Measurements from ENCODE around the gene RPL32. TPM values are rescaled to one million over a fixed set of nuclear protein-coding genes. Genes with fewer than 3 reads are reported as not detected.
"Not testable (repeated sequence)": the region's sequence is repeated elsewhere in the genome, so short reads cannot be mapped to it uniquely, and the experiment has no call there.

Gene RPL32
- total RNA-seq, 1 experiment from 2014 or later, result 1,853 TPM

- TF ChIP-seq FOSL1 (IDR thresholded peaks at IDR 0.05; ENCODE audit: low read depth) (no peak), YY1 (IDR thresholded peaks at IDR 0.05; ENCODE audit: extremely low read depth, insufficient replicate concordance, low read depth, low read length) (no peak), POLR2AphosphoS5 (IDR thresholded peaks at IDR 0.05; ENCODE audit: low read depth, low read length) (no peak), CBX3 (IDR thresholded peaks at IDR 0.05; ENCODE audit: low read depth) (no peak), ZBTB33 (IDR thresholded peaks at IDR 0.05; ENCODE audit: extremely low read depth, insufficient replicate concordance, low read length) (no peak), CEBPB (IDR thresholded peaks at IDR 0.05; ENCODE audit: low read depth) (no peak), ATF3 (IDR thresholded peaks at IDR 0.05) (no peak)
Measured at GRCh38 chr3:12854565-12854964, 13.2 kb upstream of the RPL32 start (continued).

- ATAC-seq; H2AFZ ChIP-seq (ENCODE audit: low read depth, low read length, poor library complexity, severe bottlenecking); H3K79me2 ChIP-seq (ENCODE audit: insufficient read depth, low read length); H3K27me3 ChIP-seq (ENCODE audit: insufficient read depth, low read length); H3K4me1 ChIP-seq (ENCODE audit: control insufficient read depth in 1 of 2, insufficient read depth in 2 of 2, low read length in 2 of 2); intact Hi-C loops (cut with micrococcal nuclease); DNase-seq (ENCODE audit: low read depth, low spot score); H4K20me1 ChIP-seq (ENCODE audit: insufficient read depth); RAD21 ChIA-PET (ENCODE audit: low non-redundant PET in 1 of 2, low total read pairs in 2 of 2, uncharacterized antibody in 2 of 2, unreplicated experiment in 2 of 2); H3K4me2 ChIP-seq (ENCODE audit: low read length); CTCF ChIA-PET; H3K9me3 ChIP-seq (ENCODE audit: control insufficient read depth in 1 of 2, insufficient read depth in 1 of 2, low read depth in 1 of 2, low read length in 2 of 2); H3K9me2 ChIP-seq (ENCODE audit: insufficient read depth); H3K9ac ChIP-seq (ENCODE audit: low read length); H3K4me3 ChIP-seq (replicated peaks in 1 of 2; ENCODE audit: low read depth in 1 of 2, low read length in 2 of 2); H3K27ac ChIP-seq (ENCODE audit: low read depth, low read length); H3K36me3 ChIP-seq (ENCODE audit: control insufficient read depth in 1 of 2, insufficient read depth in 2 of 2, low read length in 2 of 2); BruUV-seq (replicated peaks): not testable (repeated sequence)
- POLR2A ChIA-PET, result interaction anchor here (1.0 kb wide), 1 partner anchor 12 kb away, joined by 3 read pairs; no protein-coding TSS in a partner anchor
Measured at GRCh38 chr3:12853847-12854246, 12.5 kb upstream of the RPL32 start.
